Right lobe of liver (tissue), 4 donors: ENCODE data around the gene ZNF598.

Source experiments
- POLR2A ChIP-seq: fragments of 450-650 bp; IDR thresholded peaks from one replicate; pipeline ENCODE4 v1.6.1; 2017; ENCODE audit warnings: antibody characterized with exemption, mild to moderate bottlenecking
- TF ChIP-seq, protein P1 (sequence below), 4 donors: fragments of 200-600 bp in 3 of 4; fragments of 450-650 bp in 1 of 4; IDR thresholded peaks; one replicate each; pipeline versions ENCODE4 v1.5.1 to v1.8.0; 2016 to 2022; ENCODE audit warnings: antibody characterized with exemption in 4 of 4, mild to moderate bottlenecking in 2 of 4
- donor health status: DM: no; HTN: no; CAD: no.
- donor health status: DM: no; HTN: no; CAD: no.
- donor health status: DM: no; HTN: yes; CAD: no.

DNA sequence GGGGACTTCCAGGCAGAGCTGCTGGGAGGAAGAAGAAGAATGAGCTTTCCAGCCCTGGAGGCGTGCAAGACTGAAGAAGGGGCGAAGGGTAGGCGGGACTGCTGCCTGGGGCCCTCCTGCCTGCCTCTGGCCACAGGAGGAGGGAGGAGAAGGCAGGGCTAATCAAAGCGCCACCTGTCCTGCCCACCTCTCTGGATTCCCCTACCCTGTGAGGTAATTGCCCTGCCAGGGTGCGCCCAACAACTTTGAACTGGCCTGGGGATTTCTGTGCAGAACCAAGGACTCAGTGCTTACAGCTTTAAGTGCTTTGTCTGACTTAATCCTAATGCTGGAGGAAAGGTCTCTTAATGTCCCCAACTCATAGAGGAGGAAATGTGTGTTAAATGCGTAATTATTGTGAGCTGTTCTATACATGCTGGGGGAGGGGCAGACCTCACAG lies 28.2 kb downstream of the ZNF598 start, which contains the start of gene NOXO1:
- TF ChIP-seq, protein P1, sequence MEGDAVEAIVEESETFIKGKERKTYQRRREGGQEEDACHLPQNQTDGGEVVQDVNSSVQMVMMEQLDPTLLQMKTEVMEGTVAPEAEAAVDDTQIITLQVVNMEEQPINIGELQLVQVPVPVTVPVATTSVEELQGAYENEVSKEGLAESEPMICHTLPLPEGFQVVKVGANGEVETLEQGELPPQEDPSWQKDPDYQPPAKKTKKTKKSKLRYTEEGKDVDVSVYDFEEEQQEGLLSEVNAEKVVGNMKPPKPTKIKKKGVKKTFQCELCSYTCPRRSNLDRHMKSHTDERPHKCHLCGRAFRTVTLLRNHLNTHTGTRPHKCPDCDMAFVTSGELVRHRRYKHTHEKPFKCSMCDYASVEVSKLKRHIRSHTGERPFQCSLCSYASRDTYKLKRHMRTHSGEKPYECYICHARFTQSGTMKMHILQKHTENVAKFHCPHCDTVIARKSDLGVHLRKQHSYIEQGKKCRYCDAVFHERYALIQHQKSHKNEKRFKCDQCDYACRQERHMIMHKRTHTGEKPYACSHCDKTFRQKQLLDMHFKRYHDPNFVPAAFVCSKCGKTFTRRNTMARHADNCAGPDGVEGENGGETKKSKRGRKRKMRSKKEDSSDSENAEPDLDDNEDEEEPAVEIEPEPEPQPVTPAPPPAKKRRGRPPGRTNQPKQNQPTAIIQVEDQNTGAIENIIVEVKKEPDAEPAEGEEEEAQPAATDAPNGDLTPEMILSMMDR (IDR thresholded peaks at IDR 0.05) = no peak
- no peak for TF ChIP-seq POLR2A
